GM12878 (cell line): ENCODE results near the gene MAP2K4.
"Not testable (repeated sequence)": the region's sequence is repeated elsewhere in the genome, so short reads cannot be mapped to it uniquely, and the experiment has no call there.

Experiments used
- BRCA1 ChIP-seq: IDR thresholded peaks from 2 replicates; pipeline ENCODE4 v1.6.1; 2011; ENCODE audit warnings: low read depth, low read length, improper control_type of control experiment
- CEBPB ChIP-seq, 2 experiments: fragments of 150-350 bp in 1 of 2; IDR thresholded peaks; 2 replicates each; pipeline ENCODE4 v1.6.1; 2012 to 2014; ENCODE audit warnings: low read depth in 2 of 2, low read length in 2 of 2, borderline replicate concordance in 1 of 2, inconsistent platforms in 1 of 2
- CTCF ChIP-seq, 3 experiments: IDR thresholded peaks in 2 of 3; conservative IDR thresholded peaks in 1 of 3; 2 replicates each; pipeline ENCODE4 v1.5.1; 2011; ENCODE audit warnings: low read depth in 3 of 3, low read length in 3 of 3, mild to moderate bottlenecking in 3 of 3, control low read depth in 2 of 3, moderate library complexity in 2 of 3, inconsistent platforms in 1 of 3, mixed read lengths in 1 of 3; ENCODE audit not compliant: control insufficient read depth in 2 of 3, insufficient read depth in 1 of 3; ENCODE audit errors: extremely low read depth in 1 of 3
- EP300 ChIP-seq, 2 experiments: fragments of 150-350 bp in 1 of 2; IDR thresholded peaks; 2 replicates each; pipeline ENCODE4 v1.6.1; 2011 to 2012; ENCODE audit warnings: low read depth in 2 of 2, low read length in 2 of 2, borderline replicate concordance in 1 of 2, improper control_type of control experiment in 1 of 2, inconsistent platforms in 1 of 2; ENCODE audit not compliant: control insufficient read depth in 1 of 2
- HDAC2 ChIP-seq: fragments of 200-600 bp; sonication (generic); IDR thresholded peaks from 2 replicates; pipeline ENCODE4 v1.6.1; 2017
- POLR2A ChIP-seq: IDR thresholded peaks from 2 replicates; pipeline ENCODE4 v1.6.1; 2011; ENCODE audit warnings: low read depth, mild to moderate bottlenecking, low read length
- RFX5 ChIP-seq: IDR thresholded peaks from 2 replicates; pipeline ENCODE4 v1.6.1; 2011; ENCODE audit warnings: low read depth, low read length, improper control_type of control experiment
- SPI1 ChIP-seq: IDR thresholded peaks from 2 replicates; pipeline ENCODE4 v1.6.1; 2011; ENCODE audit warnings: low read depth, mild to moderate bottlenecking, low read length, moderate library complexity, borderline replicate concordance; ENCODE audit not compliant: insufficient read depth
- TCF3 ChIP-seq: IDR thresholded peaks from 2 replicates; pipeline ENCODE4 v1.6.1; 2012; ENCODE audit warnings: low read depth, mild to moderate bottlenecking, low read length, borderline replicate concordance; ENCODE audit not compliant: insufficient read depth
- ZBTB4 ChIP-seq: fragments of 450-650 bp; formaldehyde crosslinking; IDR thresholded peaks from 2 replicates; pipeline ENCODE4 v1.4.0; 2022; ENCODE audit warnings: mild to moderate bottlenecking, moderate library complexity
- ZNF384 ChIP-seq: IDR thresholded peaks from 2 replicates; pipeline ENCODE4 v1.6.1; 2012; ENCODE audit warnings: low read depth, mild to moderate bottlenecking, low read length, improper control_type of control experiment, borderline replicate concordance
- TF ChIP-seq, protein P1 (sequence below): IDR thresholded peaks from 2 replicates; pipeline ENCODE4 v1.6.1; 2012; ENCODE audit warnings: mild to moderate bottlenecking, low read depth, low read length

DNA sequence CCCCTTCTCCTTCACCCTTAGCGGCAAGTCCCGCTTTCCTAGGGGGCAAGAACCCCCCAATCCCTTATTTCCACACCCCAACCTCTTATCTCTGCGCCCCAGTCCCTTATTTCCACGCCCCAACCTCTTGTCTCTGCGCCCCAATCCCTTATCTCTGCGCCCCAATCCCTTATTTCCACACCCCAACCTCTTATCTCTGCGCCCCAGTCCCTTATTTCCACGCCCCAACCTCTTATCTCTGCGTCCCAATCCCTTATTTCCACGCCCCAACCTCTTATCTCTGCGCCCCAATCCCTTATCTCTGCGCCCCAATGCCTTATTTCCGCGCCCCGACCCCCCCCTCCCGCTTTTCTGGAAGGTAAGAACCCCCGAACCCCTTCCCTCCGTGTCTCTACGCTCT is 47.9 kb upstream of the MAP2K4 start:
- TF ChIP-seq ZNF384; CTCF (IDR thresholded peaks at IDR 0.05 in 2 of 3, conservative IDR thresholded peaks at IDR 0.05 in 1 of 3; ENCODE audit: control insufficient read depth in 2 of 3, extremely low read depth in 1 of 3, insufficient read depth in 1 of 3, low read depth in 3 of 3, low read length in 3 of 3); TCF3; POLR2A; BRCA1; ZBTB4; CEBPB (IDR thresholded peaks at IDR 0.05; ENCODE audit: borderline replicate concordance in 1 of 2, low read depth in 2 of 2, low read length in 2 of 2); RFX5; HDAC2; EP300 (IDR thresholded peaks at IDR 0.05; ENCODE audit: borderline replicate concordance in 1 of 2, control insufficient read depth in 1 of 2, low read depth in 2 of 2, low read length in 2 of 2); SPI1: not testable (repeated sequence)
- TF ChIP-seq, protein P1, sequence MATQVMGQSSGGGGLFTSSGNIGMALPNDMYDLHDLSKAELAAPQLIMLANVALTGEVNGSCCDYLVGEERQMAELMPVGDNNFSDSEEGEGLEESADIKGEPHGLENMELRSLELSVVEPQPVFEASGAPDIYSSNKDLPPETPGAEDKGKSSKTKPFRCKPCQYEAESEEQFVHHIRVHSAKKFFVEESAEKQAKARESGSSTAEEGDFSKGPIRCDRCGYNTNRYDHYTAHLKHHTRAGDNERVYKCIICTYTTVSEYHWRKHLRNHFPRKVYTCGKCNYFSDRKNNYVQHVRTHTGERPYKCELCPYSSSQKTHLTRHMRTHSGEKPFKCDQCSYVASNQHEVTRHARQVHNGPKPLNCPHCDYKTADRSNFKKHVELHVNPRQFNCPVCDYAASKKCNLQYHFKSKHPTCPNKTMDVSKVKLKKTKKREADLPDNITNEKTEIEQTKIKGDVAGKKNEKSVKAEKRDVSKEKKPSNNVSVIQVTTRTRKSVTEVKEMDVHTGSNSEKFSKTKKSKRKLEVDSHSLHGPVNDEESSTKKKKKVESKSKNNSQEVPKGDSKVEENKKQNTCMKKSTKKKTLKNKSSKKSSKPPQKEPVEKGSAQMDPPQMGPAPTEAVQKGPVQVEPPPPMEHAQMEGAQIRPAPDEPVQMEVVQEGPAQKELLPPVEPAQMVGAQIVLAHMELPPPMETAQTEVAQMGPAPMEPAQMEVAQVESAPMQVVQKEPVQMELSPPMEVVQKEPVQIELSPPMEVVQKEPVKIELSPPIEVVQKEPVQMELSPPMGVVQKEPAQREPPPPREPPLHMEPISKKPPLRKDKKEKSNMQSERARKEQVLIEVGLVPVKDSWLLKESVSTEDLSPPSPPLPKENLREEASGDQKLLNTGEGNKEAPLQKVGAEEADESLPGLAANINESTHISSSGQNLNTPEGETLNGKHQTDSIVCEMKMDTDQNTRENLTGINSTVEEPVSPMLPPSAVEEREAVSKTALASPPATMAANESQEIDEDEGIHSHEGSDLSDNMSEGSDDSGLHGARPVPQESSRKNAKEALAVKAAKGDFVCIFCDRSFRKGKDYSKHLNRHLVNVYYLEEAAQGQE = not testable (repeated sequence)
